ENCODE results near the gene APEX1.

APEX1 gene

DNA sequence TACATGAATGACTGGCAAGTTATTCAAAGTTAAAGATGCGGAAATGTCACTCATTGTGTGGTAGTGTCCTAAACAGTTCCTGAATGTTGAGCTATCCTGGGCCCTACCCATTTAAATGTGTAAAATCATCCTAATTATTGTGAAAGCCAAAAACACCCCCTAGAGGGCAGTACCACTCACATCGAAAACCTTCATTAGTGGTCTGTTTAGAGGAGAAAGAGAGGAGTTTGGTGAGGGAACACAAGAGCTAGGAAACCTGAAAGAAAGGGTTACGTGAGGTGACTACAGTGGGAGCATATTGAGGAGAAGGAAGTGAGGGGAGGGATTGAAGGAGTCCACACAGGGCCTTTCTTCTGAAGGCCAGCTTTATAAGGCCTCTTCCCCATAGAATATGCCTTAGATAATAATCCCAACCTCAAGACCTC, 39.2 kb upstream of the APEX1 start:
- Histone ChIP-seq H3K27me3 (replicated peaks; ENCODE audit: control insufficient read depth, insufficient read depth, low read length) (no peaks in the 10 kb centered on the region), H3K36me3 (ENCODE audit: control insufficient read depth, insufficient read depth, low read length) (no peaks in the 10 kb centered on the region), H3K4me3 (replicated peaks; ENCODE audit: low read depth, low read length) (no peak overlapping the region)
- peak; percentile 18 for DNase-seq (ENCODE audit: extremely low read depth, insufficient read length)
- peak; percentile 67 for TF ChIP-seq CTCF (IDR thresholded peaks at IDR 0.05; ENCODE audit: insufficient read depth, low read length, poor library complexity, severe bottlenecking)

DNA sequence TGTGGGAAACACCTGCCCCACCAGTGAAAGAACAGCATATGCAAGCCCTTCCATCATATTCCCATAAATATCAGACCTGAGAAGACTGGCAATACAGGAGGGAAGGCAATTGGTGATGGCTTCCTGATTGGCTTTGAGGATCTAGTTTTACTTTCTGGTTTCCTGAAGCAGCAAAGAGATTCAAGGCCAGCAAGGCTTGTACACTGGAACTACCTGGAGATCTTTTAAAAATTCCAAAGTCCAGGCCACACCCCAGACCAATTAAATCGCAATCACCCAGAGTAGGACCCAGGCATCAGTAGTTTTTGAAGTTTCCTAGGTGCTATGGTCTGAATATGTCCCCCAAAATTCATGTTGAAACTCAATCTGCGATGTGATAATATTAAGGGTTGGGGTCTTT, 38.8 kb upstream of the APEX1 start:
- TF ChIP-seq CTCF (IDR thresholded peaks at IDR 0.05; ENCODE audit: insufficient read depth, low read length, poor library complexity, severe bottlenecking) = no peak
- no peaks in the 10 kb centered on the region for H3K36me3 ChIP-seq (ENCODE audit: control insufficient read depth, insufficient read depth, low read length)
- no peak for DNase-seq (ENCODE audit: extremely low read depth, insufficient read length)
- H3K4me3 ChIP-seq (replicated peaks; ENCODE audit: low read depth, low read length) = no peak overlapping the region
- no peaks in the 10 kb centered on the region for H3K27me3 ChIP-seq (replicated peaks; ENCODE audit: control insufficient read depth, insufficient read depth, low read length)

DNA sequence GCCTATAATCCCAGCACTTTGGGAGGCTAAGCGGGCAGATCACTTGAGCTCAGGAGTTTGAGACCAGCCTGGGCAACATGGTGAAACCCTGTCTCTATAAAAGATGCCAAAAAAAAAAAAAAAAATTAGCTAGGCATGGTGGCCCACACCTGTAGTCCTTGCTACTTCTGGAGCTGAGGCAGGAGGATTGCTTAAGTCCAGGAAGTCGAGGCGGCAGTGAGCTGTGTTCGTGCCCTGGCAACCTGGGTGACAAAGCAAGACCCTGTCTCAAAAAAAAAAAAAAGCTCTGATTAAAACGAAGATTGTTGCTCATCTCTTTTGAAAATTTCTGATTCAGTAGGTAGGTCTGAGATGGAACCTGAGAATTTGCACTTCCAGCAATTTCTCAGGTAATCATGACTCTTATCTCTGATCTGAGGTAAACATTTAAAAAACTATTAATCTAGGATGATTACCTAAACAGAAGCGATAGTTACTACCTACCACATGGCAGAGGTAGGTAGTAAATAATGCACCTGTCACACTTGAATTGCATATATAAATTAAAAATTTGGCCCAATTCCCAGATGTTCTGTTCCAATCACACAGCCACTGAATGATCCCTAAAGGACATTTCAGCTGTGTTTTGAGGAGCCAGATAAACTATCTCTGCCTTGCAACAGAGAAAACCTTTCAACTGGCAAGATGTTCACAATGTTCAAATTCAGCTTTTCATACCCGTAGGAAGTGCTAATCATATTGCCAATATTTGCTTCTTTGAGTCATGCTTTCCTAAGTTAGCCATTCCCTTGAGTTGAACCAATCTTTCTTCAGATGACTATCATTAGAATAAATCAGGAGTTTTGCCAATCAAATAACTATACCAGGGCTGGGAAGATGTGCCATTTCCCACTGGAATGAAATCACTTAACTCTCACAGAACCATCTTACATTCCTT, 37.5 kb upstream of the APEX1 start:
- DNase-seq (ENCODE audit: extremely low read depth, insufficient read length) = no peak

DNA sequence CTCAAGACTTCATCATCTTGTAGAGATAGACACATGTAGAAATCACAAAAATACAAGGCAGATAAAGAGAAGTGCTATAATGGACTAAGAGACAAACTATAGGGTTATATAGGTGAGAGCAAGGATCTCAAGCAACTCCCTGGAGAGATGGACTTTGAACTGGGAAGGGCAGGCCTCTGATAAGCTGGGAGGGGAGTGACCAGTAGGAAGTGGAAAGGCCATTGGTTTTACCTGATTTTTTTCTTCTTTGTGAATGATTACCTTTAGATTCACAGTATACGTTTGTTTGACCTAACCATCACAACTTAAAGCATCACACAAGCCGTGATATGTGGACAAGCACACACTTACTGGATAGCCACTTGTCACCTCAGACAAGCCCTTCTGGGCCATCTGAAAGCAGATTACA, 36.5 kb upstream of the APEX1 start:
- Histone ChIP-seq H3K27me3 (replicated peaks; ENCODE audit: control insufficient read depth, insufficient read depth, low read length) (no peaks in the 10 kb centered on the region), H3K36me3 (ENCODE audit: control insufficient read depth, insufficient read depth, low read length) (no peaks in the 10 kb centered on the region), H3K4me3 (replicated peaks; ENCODE audit: low read depth, low read length) (no peak overlapping the region)
- no peak for DNase-seq (ENCODE audit: extremely low read depth, insufficient read length)
- no peak for TF ChIP-seq CTCF (IDR thresholded peaks at IDR 0.05; ENCODE audit: insufficient read depth, low read length, poor library complexity, severe bottlenecking)

More for the DNA sequence above, 37.5 kb upstream of the APEX1 start:
- Histone ChIP-seq H3K36me3 (ENCODE audit: control insufficient read depth, insufficient read depth, low read length) (no peaks in the 10 kb centered on the region), H3K27me3 (replicated peaks; ENCODE audit: control insufficient read depth, insufficient read depth, low read length) (no peaks in the 10 kb centered on the region), H3K4me3 (replicated peaks; ENCODE audit: low read depth, low read length) (no peak overlapping the region)
- no peak for TF ChIP-seq CTCF (IDR thresholded peaks at IDR 0.05; ENCODE audit: insufficient read depth, low read length, poor library complexity, severe bottlenecking)

DNA sequence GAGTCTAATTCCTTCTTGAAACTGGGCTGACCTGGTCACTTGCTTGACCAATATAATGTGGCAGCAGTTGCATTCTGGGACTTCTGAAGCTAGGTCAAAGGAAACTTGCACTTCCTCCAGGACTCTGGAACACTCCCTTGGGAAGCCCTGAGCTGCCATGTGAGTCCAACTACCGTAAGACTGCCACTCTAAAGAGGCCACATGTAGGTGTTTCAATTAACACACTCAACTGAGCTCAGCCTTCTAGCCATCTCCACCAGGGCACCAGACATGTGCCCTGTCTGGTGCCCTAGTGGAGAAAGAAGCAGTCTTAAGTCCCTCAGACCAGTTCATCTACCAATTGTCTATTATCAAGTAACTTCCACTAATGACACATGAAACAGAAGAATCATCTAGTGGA, 35.6 kb upstream of the APEX1 start:
- no peak for TF ChIP-seq CTCF (IDR thresholded peaks at IDR 0.05; ENCODE audit: insufficient read depth, low read length, poor library complexity, severe bottlenecking)
- DNase-seq (ENCODE audit: extremely low read depth, insufficient read length) = no peak

More for the DNA sequence above, 35.6 kb upstream of the APEX1 start:
- no peaks in the 10 kb centered on the region for H3K36me3 ChIP-seq (ENCODE audit: control insufficient read depth, insufficient read depth, low read length)
- no peak overlapping the region for H3K4me3 ChIP-seq (replicated peaks; ENCODE audit: low read depth, low read length)
- no peaks in the 10 kb centered on the region for H3K27me3 ChIP-seq (replicated peaks; ENCODE audit: control insufficient read depth, insufficient read depth, low read length)
